ENCODE measurements around the gene MFSD6L.

Gene MFSD6L

DNA sequence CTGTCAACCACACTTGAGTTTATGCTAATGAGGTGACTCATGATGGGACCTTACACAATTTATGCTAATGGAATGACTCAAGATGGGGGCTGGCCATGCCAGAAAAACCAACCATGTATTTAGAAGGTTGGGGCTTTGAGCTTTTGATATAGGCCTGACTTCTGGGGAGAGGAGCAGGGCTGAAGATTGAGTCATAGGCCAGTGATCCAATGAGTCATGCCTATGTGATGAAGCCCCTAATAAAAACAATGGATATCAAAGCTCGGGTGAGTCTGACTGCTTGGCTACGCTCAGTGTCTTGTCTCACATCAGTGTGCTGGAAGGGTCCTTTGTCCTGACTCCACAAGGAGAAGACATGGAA lies 7.3 kb downstream of the MFSD6L start:
- H4K20me1 ChIP-seq (ENCODE audit: insufficient read depth, low read length), result no peaks in the 10 kb centered on the region
- H2AFZ ChIP-seq (ENCODE audit: low read length), result no peak overlapping the region
- TF ChIP-seq EZH2 (IDR thresholded peaks at IDR 0.05; ENCODE audit: borderline replicate concordance, low read length), result no peak
- TF ChIP-seq, protein P1, sequence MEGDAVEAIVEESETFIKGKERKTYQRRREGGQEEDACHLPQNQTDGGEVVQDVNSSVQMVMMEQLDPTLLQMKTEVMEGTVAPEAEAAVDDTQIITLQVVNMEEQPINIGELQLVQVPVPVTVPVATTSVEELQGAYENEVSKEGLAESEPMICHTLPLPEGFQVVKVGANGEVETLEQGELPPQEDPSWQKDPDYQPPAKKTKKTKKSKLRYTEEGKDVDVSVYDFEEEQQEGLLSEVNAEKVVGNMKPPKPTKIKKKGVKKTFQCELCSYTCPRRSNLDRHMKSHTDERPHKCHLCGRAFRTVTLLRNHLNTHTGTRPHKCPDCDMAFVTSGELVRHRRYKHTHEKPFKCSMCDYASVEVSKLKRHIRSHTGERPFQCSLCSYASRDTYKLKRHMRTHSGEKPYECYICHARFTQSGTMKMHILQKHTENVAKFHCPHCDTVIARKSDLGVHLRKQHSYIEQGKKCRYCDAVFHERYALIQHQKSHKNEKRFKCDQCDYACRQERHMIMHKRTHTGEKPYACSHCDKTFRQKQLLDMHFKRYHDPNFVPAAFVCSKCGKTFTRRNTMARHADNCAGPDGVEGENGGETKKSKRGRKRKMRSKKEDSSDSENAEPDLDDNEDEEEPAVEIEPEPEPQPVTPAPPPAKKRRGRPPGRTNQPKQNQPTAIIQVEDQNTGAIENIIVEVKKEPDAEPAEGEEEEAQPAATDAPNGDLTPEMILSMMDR (IDR thresholded peaks at IDR 0.05; ENCODE audit: low read length), result no peak
- no peak overlapping the region for H3K9ac ChIP-seq (ENCODE audit: low read length)
- H3F3A ChIP-seq (ENCODE audit: insufficient read depth, low read length), result no peaks in the 10 kb centered on the region
- H3K9me2 ChIP-seq (ENCODE audit: low read depth, low read length), result no peaks in the 10 kb centered on the region
- no peak overlapping the region for H3K27ac ChIP-seq (ENCODE audit: low read depth, low read length, poor library complexity, severe bottlenecking)
- H3K4me3 ChIP-seq (ENCODE audit: low read depth, low read length, poor library complexity, severe bottlenecking), result no peak overlapping the region
- no peaks in the 10 kb centered on the region for H3K36me3 ChIP-seq (ENCODE audit: insufficient read depth, low read length)
- H3K4me2 ChIP-seq (ENCODE audit: low read length), result no peak overlapping the region
- H3K79me2 ChIP-seq (ENCODE audit: insufficient read depth, low read length), result no peaks in the 10 kb centered on the region
- no peaks in the 10 kb centered on the region for H3K4me1 ChIP-seq (ENCODE audit: insufficient read depth, low read length, severe bottlenecking)
- peaks cover 8% of the 10 kb centered on the region; the same call in 1 of the 2 replicates for H3K27me3 ChIP-seq (ENCODE audit: insufficient read depth, low read length)
- H3K9me3 ChIP-seq (ENCODE audit: low read length), result no peaks in the 10 kb centered on the region

DNA sequence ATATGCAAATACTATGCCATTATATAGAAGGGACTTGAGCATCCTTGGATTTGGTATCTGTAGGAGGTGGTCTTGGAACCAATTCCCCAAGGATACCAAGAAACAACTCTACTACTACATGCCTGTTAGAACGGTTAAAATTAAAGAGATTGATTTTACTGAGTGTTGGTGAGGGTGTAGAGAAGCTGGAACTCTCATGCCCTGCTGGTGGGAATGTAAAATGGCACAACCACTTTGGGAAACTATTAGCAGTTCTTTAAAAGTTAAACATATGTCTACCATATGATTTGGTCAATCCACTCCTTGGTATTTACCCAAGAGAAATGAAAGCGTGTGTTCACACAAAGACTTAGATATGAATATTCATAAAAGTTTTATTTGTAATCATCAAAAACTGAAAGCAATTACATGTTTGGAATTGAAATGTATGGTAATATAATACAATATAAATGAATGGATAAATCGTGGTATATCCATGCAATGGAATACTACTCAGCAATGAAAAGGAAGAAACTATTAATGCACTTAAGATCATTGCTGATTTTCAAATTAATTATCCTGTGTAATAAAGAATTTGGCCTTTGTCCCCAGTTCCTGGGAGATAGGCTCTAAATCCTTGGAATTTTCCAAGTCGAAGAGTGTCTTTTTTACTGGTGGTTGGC lies 7.8 kb downstream of the MFSD6L start:
- no peaks in the 10 kb centered on the region for H3K36me3 ChIP-seq (ENCODE audit: insufficient read depth, low read length)
- no peak overlapping the region for H2AFZ ChIP-seq (ENCODE audit: low read length)
- H3K9me3 ChIP-seq (ENCODE audit: low read length), result no peaks in the 10 kb centered on the region
- no peak overlapping the region for H3K4me2 ChIP-seq (ENCODE audit: low read length)
- no peak overlapping the region for H3K4me3 ChIP-seq (ENCODE audit: low read depth, low read length, poor library complexity, severe bottlenecking)
- H3F3A ChIP-seq (ENCODE audit: insufficient read depth, low read length), result no peaks in the 10 kb centered on the region
- TF ChIP-seq EZH2 (IDR thresholded peaks at IDR 0.05; ENCODE audit: borderline replicate concordance, low read length), result no peak
- TF ChIP-seq, protein P1 (IDR thresholded peaks at IDR 0.05; ENCODE audit: low read length), result no peak
- H3K27ac ChIP-seq (ENCODE audit: low read depth, low read length, poor library complexity, severe bottlenecking), result no peak overlapping the region
- no peaks in the 10 kb centered on the region for H3K9me2 ChIP-seq (ENCODE audit: low read depth, low read length)
- H3K4me1 ChIP-seq (ENCODE audit: insufficient read depth, low read length, severe bottlenecking), result no peaks in the 10 kb centered on the region
- no peaks in the 10 kb centered on the region for H3K79me2 ChIP-seq (ENCODE audit: insufficient read depth, low read length)
- no peak overlapping the region for H3K9ac ChIP-seq (ENCODE audit: low read length)
- no peaks in the 10 kb centered on the region for H4K20me1 ChIP-seq (ENCODE audit: insufficient read depth, low read length)
- peaks cover 8% of the 10 kb centered on the region; the same call in 1 of the 2 replicates for H3K27me3 ChIP-seq (ENCODE audit: insufficient read depth, low read length)

DNA sequence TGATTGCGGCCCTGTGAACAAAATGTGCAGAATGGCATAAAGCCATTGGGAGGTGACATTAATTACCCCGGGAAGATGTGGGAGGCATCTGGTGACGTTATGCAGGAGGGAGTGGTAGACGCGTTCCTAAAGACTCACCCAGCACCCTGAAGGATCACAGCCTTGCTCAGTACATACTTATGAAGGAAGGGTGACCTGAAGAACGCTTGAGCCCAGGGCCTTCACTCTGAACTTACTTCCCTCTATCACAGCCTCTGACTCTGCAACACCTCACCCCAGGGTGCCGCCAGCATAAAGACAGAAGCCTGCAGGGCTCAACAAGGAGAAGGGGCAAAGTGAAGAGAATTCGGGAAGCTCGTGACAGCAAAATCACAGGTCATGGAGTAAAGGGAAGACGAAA lies 9.4 kb downstream of the MFSD6L start:
- no peak overlapping the region for H2AFZ ChIP-seq (ENCODE audit: low read length)
- no peak overlapping the region for H3K9ac ChIP-seq (ENCODE audit: low read length)
- no peak overlapping the region for H3K4me3 ChIP-seq (ENCODE audit: low read depth, low read length, poor library complexity, severe bottlenecking)
- H3K9me3 ChIP-seq (ENCODE audit: low read length), result no peaks in the 10 kb centered on the region
- peaks cover 8% of the 10 kb centered on the region; the same call in 1 of the 2 replicates for H3K27me3 ChIP-seq (ENCODE audit: insufficient read depth, low read length)
- no peaks in the 10 kb centered on the region for H3K79me2 ChIP-seq (ENCODE audit: insufficient read depth, low read length)
- no peaks in the 10 kb centered on the region for H4K20me1 ChIP-seq (ENCODE audit: insufficient read depth, low read length)
- H3K36me3 ChIP-seq (ENCODE audit: insufficient read depth, low read length), result no peaks in the 10 kb centered on the region
- H3K9me2 ChIP-seq (ENCODE audit: low read depth, low read length), result no peaks in the 10 kb centered on the region
- H3K27ac ChIP-seq (ENCODE audit: low read depth, low read length, poor library complexity, severe bottlenecking), result no peak overlapping the region
- no peak overlapping the region for H3K4me2 ChIP-seq (ENCODE audit: low read length)
- TF ChIP-seq, protein P1 (IDR thresholded peaks at IDR 0.05; ENCODE audit: low read length), result no peak
- no peak for TF ChIP-seq EZH2 (IDR thresholded peaks at IDR 0.05; ENCODE audit: borderline replicate concordance, low read length)
- no peaks in the 10 kb centered on the region for H3F3A ChIP-seq (ENCODE audit: insufficient read depth, low read length)
- no peaks in the 10 kb centered on the region for H3K4me1 ChIP-seq (ENCODE audit: insufficient read depth, low read length, severe bottlenecking)
